Thoracic aorta (tissue), 2 donors: Measurements from ENCODE around the gene TMX2. TPM values are rescaled to one million over a fixed set of nuclear protein-coding genes. Genes with fewer than 3 reads are reported as not detected.

Experiments
- ATAC-seq: fragments of 150-250 bp; one replicate; pipeline ENCODE4 v1.8.0; 2017; ENCODE audit warnings: low read depth; ENCODE audit not compliant: insufficient number of reproducible peaks, low FRiP score
- DNase-seq: peaks from one replicate; pipeline ENCODE4 v3.0.0-alpha.2; 2020; ENCODE audit warnings: low spot score
- H3K27ac ChIP-seq, 2 donors: fragments of 200-600 bp; sonication (generic); 1 replicate in 1 of 2; 2 replicates in 1 of 2; pipeline ENCODE4 v1.5.1; 2016; ENCODE audit warnings: mild to moderate bottlenecking in 2 of 2, moderate library complexity in 2 of 2
- H3K27me3 ChIP-seq: fragments of 200-600 bp; sonication (generic); replicated peaks from 2 replicates; pipeline ENCODE4 v1.6.0; 2016; ENCODE audit warnings: mild to moderate bottlenecking; ENCODE audit not compliant: insufficient read depth
- H3K36me3 ChIP-seq: fragments of 200-600 bp; sonication (generic); one replicate; pipeline ENCODE4 v1.5.1; 2016
- H3K4me1 ChIP-seq, 2 donors: fragments of 200-600 bp; sonication (generic); 1 replicate in 1 of 2; 2 replicates in 1 of 2; pipeline versions ENCODE4 v1.5.1 to v1.6.0; 2016; ENCODE audit warnings: low read depth in 2 of 2, mild to moderate bottlenecking in 1 of 2; ENCODE audit not compliant: control insufficient read depth in 1 of 2
- H3K4me3 ChIP-seq: fragments of 200-600 bp; sonication (generic); 2 replicates; pipeline ENCODE4 v1.5.1; 2016; ENCODE audit warnings: mild to moderate bottlenecking
- H3K9me3 ChIP-seq: fragments of 200-600 bp; sonication (generic); 2 replicates; pipeline ENCODE4 v1.5.1; 2016
- total RNA-seq, 2 donors: library from RNA; depleted of rRNA; stranded (reverse); fragments of >200 nt; gene quantifications; one replicate each; pipeline versions ENCODE4 v1.1.0 to v1.2.3, GENCODE V29; 2016
- TF ChIP-seq, protein P1 (sequence below): fragments of 200-600 bp; sonication (generic); IDR thresholded peaks from one replicate; pipeline ENCODE4 v1.5.1; 2019; ENCODE audit warnings: antibody characterized with exemption

Gene TMX2
- total RNA-seq, 2 donors from 2014 or later, result 47.4 to 57.2 TPM

DNA sequence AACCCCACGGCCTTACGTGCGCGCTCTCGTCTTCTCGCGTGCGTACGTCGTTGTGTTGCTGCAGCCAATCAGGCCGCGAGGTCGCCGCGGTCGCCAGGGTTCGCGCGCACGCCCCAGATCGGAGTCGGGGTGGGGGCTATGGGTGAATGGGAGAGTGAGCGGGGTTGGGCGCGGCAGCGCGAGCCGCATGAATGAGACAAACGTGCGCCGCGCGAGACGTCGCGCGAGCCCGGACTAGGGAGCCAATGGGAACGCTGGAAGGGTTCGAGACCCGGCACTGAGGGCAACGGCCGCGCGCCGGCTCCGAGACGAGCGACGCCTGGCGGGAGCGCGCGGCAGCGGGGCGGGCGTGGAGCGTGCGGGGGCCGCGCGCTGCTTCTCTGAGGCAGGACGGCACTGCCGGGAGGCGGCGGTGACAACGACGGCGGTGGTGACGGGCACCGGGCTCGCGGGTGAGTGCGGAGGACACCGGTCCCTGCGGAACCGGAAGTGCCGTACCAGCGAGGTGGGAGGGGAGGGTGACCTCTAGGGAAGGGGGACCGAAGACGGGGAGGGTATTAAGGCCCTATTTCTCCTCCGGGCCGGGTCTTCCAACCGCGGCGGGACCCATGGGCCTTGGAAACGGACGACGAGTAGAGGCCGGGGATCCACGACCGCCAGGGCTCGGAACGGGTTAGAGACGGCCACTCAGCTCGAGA, 44.5 kb upstream of the TMX2 start, which contains the start of gene ZDHHC5:
TSS of gene ZDHHC5 (plus strand) at position 379 of the 698 bp plus-strand sequence. CDS start 4,977 bp downstream, outside the sequence.
- Histone ChIP-seq H3K9me3 (no peaks in the 10 kb centered on the region), H3K4me1 (peaks cover 17 to 24% of the 10 kb centered on the region in 2 donors), H3K4me3 (peak within 1 kb of the TSS; percentile 79), H3K36me3 (peaks cover 8% of the 10 kb centered on the region), H3K27ac (peak within 1 kb of the TSS; percentile 97 to 98), H3K27me3 (no peaks in the 10 kb centered on the region)
- DNase-seq, result peak; percentile 98
- ATAC-seq, result peak; percentile 99
- TF ChIP-seq, protein P1, sequence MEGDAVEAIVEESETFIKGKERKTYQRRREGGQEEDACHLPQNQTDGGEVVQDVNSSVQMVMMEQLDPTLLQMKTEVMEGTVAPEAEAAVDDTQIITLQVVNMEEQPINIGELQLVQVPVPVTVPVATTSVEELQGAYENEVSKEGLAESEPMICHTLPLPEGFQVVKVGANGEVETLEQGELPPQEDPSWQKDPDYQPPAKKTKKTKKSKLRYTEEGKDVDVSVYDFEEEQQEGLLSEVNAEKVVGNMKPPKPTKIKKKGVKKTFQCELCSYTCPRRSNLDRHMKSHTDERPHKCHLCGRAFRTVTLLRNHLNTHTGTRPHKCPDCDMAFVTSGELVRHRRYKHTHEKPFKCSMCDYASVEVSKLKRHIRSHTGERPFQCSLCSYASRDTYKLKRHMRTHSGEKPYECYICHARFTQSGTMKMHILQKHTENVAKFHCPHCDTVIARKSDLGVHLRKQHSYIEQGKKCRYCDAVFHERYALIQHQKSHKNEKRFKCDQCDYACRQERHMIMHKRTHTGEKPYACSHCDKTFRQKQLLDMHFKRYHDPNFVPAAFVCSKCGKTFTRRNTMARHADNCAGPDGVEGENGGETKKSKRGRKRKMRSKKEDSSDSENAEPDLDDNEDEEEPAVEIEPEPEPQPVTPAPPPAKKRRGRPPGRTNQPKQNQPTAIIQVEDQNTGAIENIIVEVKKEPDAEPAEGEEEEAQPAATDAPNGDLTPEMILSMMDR, result peak; percentile 48

DNA sequence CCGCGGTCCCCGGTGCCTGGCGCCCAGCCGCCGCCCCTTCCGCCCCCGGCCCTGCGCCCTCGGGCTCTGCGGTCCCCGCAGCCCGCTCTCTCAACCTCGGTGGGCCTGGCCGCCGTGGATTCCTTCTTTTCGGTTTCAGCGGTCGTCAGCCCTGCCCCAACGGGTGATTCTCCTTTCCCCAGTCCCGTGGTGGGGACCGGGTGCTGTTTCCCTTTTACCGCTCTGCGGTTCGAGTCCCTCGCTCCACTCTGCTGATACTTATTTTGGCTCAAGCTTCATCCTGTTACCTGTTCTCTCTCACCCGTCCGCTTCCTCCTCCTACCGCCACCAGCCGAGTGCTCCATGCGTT, 44.0 kb upstream of the TMX2 start:
- DNase-seq (no peak), ATAC-seq (no peak)
- H3K9me3 ChIP-seq, result no peaks in the 10 kb centered on the region
- TF ChIP-seq, protein P1, result no peak
- peak overlapping the region; percentile 97 to 98 for H3K27ac ChIP-seq
- H3K27me3 ChIP-seq, result no peaks in the 10 kb centered on the region
- H3K4me1 ChIP-seq, result peaks cover 17 to 24% of the 10 kb centered on the region in 2 donors
- H3K4me3 ChIP-seq, result peak overlapping the region; percentile 79
- H3K36me3 ChIP-seq, result peaks cover 12% of the 10 kb centered on the region

DNA sequence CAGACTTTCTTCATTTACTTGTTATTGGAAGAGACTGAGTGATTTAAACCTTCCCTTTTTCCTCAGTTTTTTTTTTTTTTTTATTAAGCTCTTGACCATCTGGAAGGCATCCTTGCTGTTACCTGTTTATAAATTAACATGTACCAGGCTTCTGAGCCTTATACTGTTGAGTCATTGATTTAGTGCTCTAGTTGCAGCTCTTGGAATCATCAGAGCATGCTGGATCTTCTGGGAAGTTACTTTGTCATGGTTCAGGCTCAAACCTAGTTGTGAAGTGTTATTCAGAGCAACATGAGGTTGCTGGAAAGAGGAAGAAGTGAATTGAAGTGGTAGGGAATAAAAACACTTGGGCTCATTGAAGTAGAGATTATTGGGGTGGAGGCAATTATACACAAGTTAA, 38.1 kb upstream of the TMX2 start:
- ATAC-seq, result no peak
- Histone ChIP-seq H3K27me3 (no peaks in the 10 kb centered on the region), H3K4me3 (no peak overlapping the region), H3K9me3 (no peaks in the 10 kb centered on the region), H3K36me3 (peaks cover 17% of the 10 kb centered on the region), H3K27ac (no peak overlapping the region), H3K4me1 (peaks cover 14 to 22% of the 10 kb centered on the region in 2 donors)
- DNase-seq, result no peak
- TF ChIP-seq, protein P1, result no peak

DNA sequence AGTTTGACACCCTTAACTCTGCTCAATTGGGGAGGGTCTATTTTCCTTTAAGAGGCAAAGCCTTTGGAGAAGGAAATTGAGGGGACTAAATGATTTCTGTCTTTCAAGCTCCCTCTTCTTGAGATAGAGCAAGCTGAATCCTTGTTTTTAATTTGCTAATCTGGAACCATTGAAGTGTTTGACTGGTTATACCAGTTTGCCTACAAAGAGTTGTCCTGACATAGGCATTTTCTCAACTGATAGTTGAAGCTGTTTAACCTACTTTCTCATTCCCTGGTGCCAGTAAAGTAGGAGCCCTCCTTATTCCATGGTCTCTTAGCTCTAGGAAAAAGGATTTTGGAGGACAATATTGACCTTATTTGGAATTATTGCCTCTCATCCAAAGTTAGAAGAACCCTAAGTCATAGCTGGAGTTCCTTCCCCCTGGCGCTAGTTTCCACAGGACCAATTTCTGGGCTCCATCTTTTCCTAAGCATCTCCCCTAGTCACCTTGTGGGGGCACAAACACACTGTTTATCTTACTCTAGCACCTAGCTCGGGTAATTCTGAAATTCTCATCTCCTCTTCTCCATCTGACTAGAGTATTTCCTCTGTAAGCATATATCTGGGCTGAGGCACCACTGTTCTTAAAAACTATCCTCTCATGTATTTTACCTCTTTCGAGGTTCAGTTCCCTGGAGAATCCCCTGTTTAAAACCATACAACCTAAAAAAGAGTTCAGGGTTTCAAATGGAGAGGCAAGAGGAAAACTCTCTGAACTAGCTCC, 37.0 kb upstream of the TMX2 start:
- TF ChIP-seq, protein P1, result no peak
- Histone ChIP-seq H3K27ac (no peak overlapping the region), H3K27me3 (no peaks in the 10 kb centered on the region), H3K9me3 (no peaks in the 10 kb centered on the region), H3K4me3 (no peak overlapping the region), H3K36me3 (peaks cover 17% of the 10 kb centered on the region), H3K4me1 (peaks cover 9 to 24% of the 10 kb centered on the region in 2 donors)
- DNase-seq (no peak), ATAC-seq (no peak)

DNA sequence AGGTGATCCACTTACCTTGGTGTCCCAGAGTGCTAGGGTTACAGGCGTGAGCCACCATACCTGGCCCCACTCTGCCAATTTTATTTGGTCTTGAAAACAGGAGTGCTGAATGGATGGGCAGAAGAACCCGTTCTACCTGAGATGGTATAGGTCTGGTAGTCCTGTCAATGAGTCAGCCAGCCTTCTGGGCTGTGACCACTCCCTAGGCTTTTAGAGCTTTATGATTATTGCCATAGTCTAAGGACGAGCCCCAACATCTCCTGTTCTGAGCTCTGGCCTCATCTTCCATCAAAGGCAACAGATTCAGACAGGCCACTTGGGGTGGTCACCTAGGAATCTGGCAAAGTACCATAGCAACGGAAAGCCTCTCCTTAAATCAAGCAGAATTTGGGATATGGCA, 33.0 kb upstream of the TMX2 start:
- H3K9me3 ChIP-seq, result no peaks in the 10 kb centered on the region
- H3K36me3 ChIP-seq, result peaks cover 3% of the 10 kb centered on the region
- ATAC-seq (no peak), DNase-seq (no peak)
- H3K27me3 ChIP-seq, result no peaks in the 10 kb centered on the region
- H3K27ac ChIP-seq, result no peak overlapping the region
- H3K4me1 ChIP-seq, result peaks cover 9 to 19% of the 10 kb centered on the region in 2 donors
- no peak overlapping the region for H3K4me3 ChIP-seq
- TF ChIP-seq, protein P1, result no peak
